ENCODE results near the gene SH2D3C.

DNA sequence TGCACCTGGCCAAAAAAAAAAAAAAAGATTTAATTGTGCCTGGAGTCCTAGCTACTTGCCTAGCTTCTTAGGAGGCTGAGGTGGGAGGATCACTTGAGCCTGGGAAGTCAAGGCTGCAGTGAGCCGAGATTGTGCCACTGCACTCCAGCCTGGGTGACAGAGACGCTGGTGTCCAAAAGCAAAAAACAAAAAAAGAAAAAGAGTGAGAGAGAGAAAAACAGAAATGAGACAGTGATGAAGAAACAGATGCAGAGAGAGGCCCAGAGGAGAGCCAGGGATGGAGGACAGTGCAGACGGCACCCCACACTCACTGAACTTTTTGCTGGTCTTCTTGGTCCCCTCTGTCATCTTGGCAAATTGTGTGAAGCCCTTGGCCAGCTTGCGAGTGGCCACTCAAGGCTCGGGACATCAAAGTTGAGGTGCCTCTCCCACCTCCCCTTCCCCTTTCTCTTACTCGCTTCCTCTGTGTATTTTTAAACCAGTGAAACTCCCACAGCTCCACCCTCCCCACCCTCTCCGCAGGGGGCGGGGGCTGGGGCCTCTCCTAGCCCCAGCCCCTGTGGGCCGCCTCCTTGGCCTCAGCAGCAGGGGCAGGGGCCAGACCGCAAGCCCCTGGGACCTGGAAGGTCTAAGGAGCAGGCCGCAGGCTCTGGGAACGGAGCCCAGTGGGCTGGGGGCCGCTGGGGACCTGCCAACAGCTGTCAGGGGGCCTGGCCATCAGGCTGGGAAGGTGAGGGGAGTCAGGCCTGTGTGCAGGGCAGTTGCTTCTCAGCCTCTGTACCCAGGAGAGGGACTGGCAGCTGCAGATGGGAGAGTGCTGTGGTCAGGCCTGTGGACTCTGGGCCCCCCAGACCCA is at the start of gene SH2D3C:
- TF ChIP-seq, protein P1, sequence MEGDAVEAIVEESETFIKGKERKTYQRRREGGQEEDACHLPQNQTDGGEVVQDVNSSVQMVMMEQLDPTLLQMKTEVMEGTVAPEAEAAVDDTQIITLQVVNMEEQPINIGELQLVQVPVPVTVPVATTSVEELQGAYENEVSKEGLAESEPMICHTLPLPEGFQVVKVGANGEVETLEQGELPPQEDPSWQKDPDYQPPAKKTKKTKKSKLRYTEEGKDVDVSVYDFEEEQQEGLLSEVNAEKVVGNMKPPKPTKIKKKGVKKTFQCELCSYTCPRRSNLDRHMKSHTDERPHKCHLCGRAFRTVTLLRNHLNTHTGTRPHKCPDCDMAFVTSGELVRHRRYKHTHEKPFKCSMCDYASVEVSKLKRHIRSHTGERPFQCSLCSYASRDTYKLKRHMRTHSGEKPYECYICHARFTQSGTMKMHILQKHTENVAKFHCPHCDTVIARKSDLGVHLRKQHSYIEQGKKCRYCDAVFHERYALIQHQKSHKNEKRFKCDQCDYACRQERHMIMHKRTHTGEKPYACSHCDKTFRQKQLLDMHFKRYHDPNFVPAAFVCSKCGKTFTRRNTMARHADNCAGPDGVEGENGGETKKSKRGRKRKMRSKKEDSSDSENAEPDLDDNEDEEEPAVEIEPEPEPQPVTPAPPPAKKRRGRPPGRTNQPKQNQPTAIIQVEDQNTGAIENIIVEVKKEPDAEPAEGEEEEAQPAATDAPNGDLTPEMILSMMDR (IDR thresholded peaks at IDR 0.05): no peak
- TF ChIP-seq POLR2A (IDR thresholded peaks at IDR 0.05): no peak

Data from Peyer's patch (tissue), 4 donors.